DND-41 (cell line): ENCODE data around the gene HPCAL1.

ENCODE experiments used
- ATAC-seq: fragments of 200-7000 bp; cut with Tn5 transposase; 3 replicates; pipeline ENCODE4 v1.9.1; 2021; ENCODE audit warnings: low read depth; ENCODE audit not compliant: insufficient read depth
- DNase-seq: peaks from one replicate; pipeline ENCODE4 v3.0.0-alpha.2; 2020
- H2AFZ ChIP-seq: 2 replicates; pipeline ENCODE4 v1.6.0; 2012; ENCODE audit warnings: low read depth, low read length
- H3K27ac ChIP-seq: 2 replicates; pipeline ENCODE4 v1.5.1; 2012; ENCODE audit warnings: low read length, inconsistent platforms
- H3K27me3 ChIP-seq: fragments of 200-600 bp; sonication (generic); 2 replicates; pipeline ENCODE4 v1.6.0; 2012; ENCODE audit warnings: low read length, mild to moderate bottlenecking, inconsistent platforms; ENCODE audit not compliant: insufficient read depth, poor library complexity
- H3K36me3 ChIP-seq: 2 replicates; pipeline ENCODE4 v1.5.1; 2012; ENCODE audit warnings: low read length, inconsistent platforms; ENCODE audit not compliant: insufficient read depth
- H3K4me1 ChIP-seq: 2 replicates; pipeline ENCODE4 v1.5.1; 2012; ENCODE audit warnings: mild to moderate bottlenecking, low read length; ENCODE audit not compliant: insufficient read depth
- H3K4me2 ChIP-seq: 2 replicates; pipeline ENCODE4 v1.6.0; 2012; ENCODE audit warnings: mild to moderate bottlenecking, moderate library complexity, low read length, inconsistent platforms; ENCODE audit not compliant: insufficient read depth
- H3K4me3 ChIP-seq, 2 experiments: fragments of 200-600 bp in 1 of 2; shearing (Covaris generic) in 1 of 2; 2 replicates each; pipeline ENCODE4 v1.5.1; 2012 to 2016; ENCODE audit warnings: inconsistent platforms in 2 of 2, low read length in 2 of 2, mild to moderate bottlenecking in 2 of 2, low read depth in 1 of 2, moderate library complexity in 1 of 2
- H3K79me2 ChIP-seq: 2 replicates; pipeline ENCODE4 v1.6.0; 2012; ENCODE audit warnings: low read length, inconsistent platforms; ENCODE audit not compliant: insufficient read depth
- H3K9ac ChIP-seq: 2 replicates; pipeline ENCODE4 v1.6.0; 2012; ENCODE audit warnings: low read depth, mild to moderate bottlenecking, inconsistent platforms, low read length, moderate library complexity
- H3K9me3 ChIP-seq: 2 replicates; pipeline ENCODE4 v1.5.1; 2012; ENCODE audit warnings: low read length, moderate library complexity, mild to moderate bottlenecking, inconsistent platforms; ENCODE audit not compliant: insufficient read depth, severe bottlenecking
- H4K20me1 ChIP-seq: 2 replicates; pipeline ENCODE4 v1.6.0; 2012; ENCODE audit warnings: low read length; ENCODE audit not compliant: insufficient read depth
- CTCF ChIP-seq: IDR thresholded peaks from 2 replicates; pipeline ENCODE4 v1.5.1; 2012; ENCODE audit warnings: borderline replicate concordance, low read length, moderate library complexity, mild to moderate bottlenecking; ENCODE audit not compliant: poor library complexity, severe bottlenecking; ENCODE audit errors: extremely low read depth
- EZH2 ChIP-seq: IDR thresholded peaks from 3 replicates; pipeline ENCODE4 v1.6.1; 2012; ENCODE audit warnings: borderline replicate concordance, low read depth, mild to moderate bottlenecking, moderate library complexity, low read length, inconsistent platforms; ENCODE audit not compliant: severe bottlenecking

The HPCAL1 gene

GRCh38 chr2:10266133-10266620, 36.5 kb upstream of the HPCAL1 start:
- TF ChIP-seq CTCF (no peak), EZH2 (no peak)
- no peaks in the 10 kb centered on the region for H3K36me3 ChIP-seq
- no peaks in the 10 kb centered on the region for H3K4me1 ChIP-seq
- no peak overlapping the region for H3K4me3 ChIP-seq
- ATAC-seq = no peak
- no peak overlapping the region for H3K27ac ChIP-seq
- no peak overlapping the region for H2AFZ ChIP-seq
- H3K9me3 ChIP-seq = no peaks in the 10 kb centered on the region
- H3K4me2 ChIP-seq = no peak overlapping the region
- no peaks in the 10 kb centered on the region for H4K20me1 ChIP-seq
- H3K27me3 ChIP-seq = peaks cover 12% of the 10 kb centered on the region
- H3K79me2 ChIP-seq = no peaks in the 10 kb centered on the region
- DNase-seq = no peak
- no peak overlapping the region for H3K9ac ChIP-seq

GRCh38 chr2:10267036-10267435, 35.7 kb upstream of the HPCAL1 start:
- H4K20me1 ChIP-seq = no peaks in the 10 kb centered on the region
- H3K27ac ChIP-seq = no peak overlapping the region
- no peak overlapping the region for H3K4me3 ChIP-seq
- H3K36me3 ChIP-seq = no peaks in the 10 kb centered on the region
- no peaks in the 10 kb centered on the region for H3K9me3 ChIP-seq
- DNase-seq = no peak
- no peak overlapping the region for H3K4me2 ChIP-seq
- TF ChIP-seq CTCF (no peak), EZH2 (no peak)
- H3K79me2 ChIP-seq = no peaks in the 10 kb centered on the region
- no peak overlapping the region for H2AFZ ChIP-seq
- no peak overlapping the region for H3K9ac ChIP-seq
- no peak for ATAC-seq
- no peaks in the 10 kb centered on the region for H3K4me1 ChIP-seq
- H3K27me3 ChIP-seq = peaks cover 11% of the 10 kb centered on the region

- Histone ChIP-seq H3K9me3 (no peaks in the 10 kb centered on the region), H3K4me3 (no peak overlapping the region), H2AFZ (no peak overlapping the region), H3K27ac (no peak overlapping the region), H3K36me3 (no peaks in the 10 kb centered on the region), H3K4me1 (no peaks in the 10 kb centered on the region), H3K79me2 (no peaks in the 10 kb centered on the region), H4K20me1 (no peaks in the 10 kb centered on the region), H3K9ac (no peak overlapping the region), H3K27me3 (peaks cover 3% of the 10 kb centered on the region), H3K4me2 (no peak overlapping the region)
- DNase-seq = no peak
- no peak for ATAC-seq
- TF ChIP-seq EZH2 (no peak), CTCF (no peak)
These were observed 34.9 kb upstream of the HPCAL1 start for GRCh38 chr2:10267551-10268465.
